ENCODE results near the gene BOC.

DNA sequence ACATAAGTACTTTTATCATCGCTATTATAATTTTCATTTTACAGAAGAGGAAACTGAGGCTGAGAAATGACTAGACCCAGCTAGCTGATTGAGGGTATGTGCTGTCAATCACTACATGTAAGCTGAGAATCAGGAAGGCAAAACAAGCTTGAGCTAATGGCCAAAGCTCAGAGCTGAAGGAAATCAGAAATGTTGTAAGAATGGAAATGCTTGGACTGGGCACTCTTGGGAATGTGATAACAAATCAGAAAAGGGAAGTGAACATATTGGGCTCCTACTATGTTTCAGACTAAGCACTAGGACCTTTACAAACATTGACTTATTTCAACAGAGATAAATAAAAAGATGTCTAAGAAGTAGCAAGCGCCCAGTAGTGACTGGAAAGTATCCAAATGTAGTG lies 33.8 kb upstream of the BOC start:
- no peak for TF ChIP-seq CTCF (IDR thresholded peaks at IDR 0.05; ENCODE audit: control extremely low read depth in 1 of 3, insufficient read depth in 1 of 3, low read depth in 1 of 3, low read length in 3 of 3)
- TF ChIP-seq NANOG (IDR thresholded peaks at IDR 0.05; ENCODE audit: insufficient read depth, low read depth, low read length, poor library complexity, severe bottlenecking) = no peak
- no peak for TF ChIP-seq POLR2AphosphoS5 (IDR thresholded peaks at IDR 0.05; ENCODE audit: low read depth, low read length)
- TF ChIP-seq EP300 (IDR thresholded peaks at IDR 0.05; ENCODE audit: borderline replicate concordance in 1 of 2, low read depth in 2 of 2, low read length in 2 of 2) = no peak
